GM12878 (cell line): ENCODE measurements around the gene ACVR1B.

Source experiments
- CEBPZ ChIP-seq: fragments of 150-350 bp; IDR thresholded peaks from 2 replicates; pipeline ENCODE4 v1.6.1; 2016; ENCODE audit warnings: low read depth, low read length
- CHD1 ChIP-seq: IDR thresholded peaks from 2 replicates; pipeline ENCODE4 v1.6.1; 2012; ENCODE audit warnings: low read depth, low read length, improper control_type of control experiment
- CTCF ChIP-seq, 3 experiments: IDR thresholded peaks in 2 of 3; conservative IDR thresholded peaks in 1 of 3; 2 replicates each; pipeline ENCODE4 v1.5.1; 2011; ENCODE audit warnings: low read depth in 3 of 3, low read length in 3 of 3, mild to moderate bottlenecking in 3 of 3, control low read depth in 2 of 3, moderate library complexity in 2 of 3, inconsistent platforms in 1 of 3, mixed read lengths in 1 of 3; ENCODE audit not compliant: control insufficient read depth in 2 of 3, insufficient read depth in 1 of 3; ENCODE audit errors: extremely low read depth in 1 of 3
- EP300 ChIP-seq, 2 experiments: fragments of 150-350 bp in 1 of 2; IDR thresholded peaks; 2 replicates each; pipeline ENCODE4 v1.6.1; 2011 to 2012; ENCODE audit warnings: low read depth in 2 of 2, low read length in 2 of 2, borderline replicate concordance in 1 of 2, improper control_type of control experiment in 1 of 2, inconsistent platforms in 1 of 2; ENCODE audit not compliant: control insufficient read depth in 1 of 2
- NR2C2 ChIP-seq: IDR thresholded peaks from 2 replicates; pipeline ENCODE4 v1.6.1; 2011; ENCODE audit warnings: borderline replicate concordance, low read depth; ENCODE audit not compliant: control insufficient read depth, insufficient read length
- SKIL ChIP-seq: fragments of 450-650 bp; IDR thresholded peaks from 2 replicates; pipeline ENCODE4 v1.6.1; 2017; ENCODE audit warnings: mild to moderate bottlenecking, low read depth, inconsistent platforms; ENCODE audit not compliant: poor library complexity, severe bottlenecking
- SPI1 ChIP-seq: IDR thresholded peaks from 2 replicates; pipeline ENCODE4 v1.6.1; 2011; ENCODE audit warnings: low read depth, mild to moderate bottlenecking, low read length, moderate library complexity, borderline replicate concordance; ENCODE audit not compliant: insufficient read depth
- TARDBP ChIP-seq: IDR thresholded peaks from 2 replicates; pipeline ENCODE4 v1.6.1; 2016; ENCODE audit warnings: borderline replicate concordance

- TF ChIP-seq CTCF (IDR thresholded peaks at IDR 0.05 in 2 of 3, conservative IDR thresholded peaks at IDR 0.05 in 1 of 3; ENCODE audit: control insufficient read depth in 2 of 3, extremely low read depth in 1 of 3, insufficient read depth in 1 of 3, low read depth in 3 of 3, low read length in 3 of 3) = no peak
- no peak for TF ChIP-seq CEBPZ
- no peak for TF ChIP-seq EP300 (IDR thresholded peaks at IDR 0.05; ENCODE audit: borderline replicate concordance in 1 of 2, control insufficient read depth in 1 of 2, low read depth in 2 of 2, low read length in 2 of 2)
- no peak for TF ChIP-seq TARDBP
- TF ChIP-seq SPI1 = no peak
- TF ChIP-seq CHD1 = no peak
- no peak for TF ChIP-seq SKIL
- no peak for TF ChIP-seq NR2C2
These were observed 57.7 kb downstream of the ACVR1B start for GRCh38 chr12:52009081-52009751.
